ENCODE results near the gene TXNRD1.
A peak's percentile ranks its signal among the peaks of the same experiment; 100 is the strongest.
"Not testable (repeated sequence)": the region's sequence is repeated elsewhere in the genome, so short reads cannot be mapped to it uniquely, and the experiment has no call there.

Gene TXNRD1

DNA sequence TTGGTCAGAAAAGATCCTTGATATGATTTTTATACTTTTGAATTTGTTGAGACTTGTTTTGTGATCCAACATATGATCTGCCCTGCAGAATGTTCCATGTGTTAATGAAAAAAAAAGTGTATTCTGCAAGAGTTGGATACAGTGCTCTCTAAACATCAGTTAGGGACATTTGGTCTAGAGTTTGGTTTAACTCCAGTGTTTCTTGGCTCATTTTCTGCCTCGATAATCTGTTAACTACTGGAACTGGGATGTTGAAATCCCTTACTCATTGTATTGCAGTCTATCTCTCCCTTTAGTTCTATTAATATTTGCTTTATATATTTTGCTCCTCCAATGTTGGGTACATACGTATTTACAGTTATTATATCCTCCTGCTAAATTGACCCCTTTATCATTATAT, 18.3 kb upstream of the TXNRD1 start:
- DNase-seq, result no peak

DNA sequence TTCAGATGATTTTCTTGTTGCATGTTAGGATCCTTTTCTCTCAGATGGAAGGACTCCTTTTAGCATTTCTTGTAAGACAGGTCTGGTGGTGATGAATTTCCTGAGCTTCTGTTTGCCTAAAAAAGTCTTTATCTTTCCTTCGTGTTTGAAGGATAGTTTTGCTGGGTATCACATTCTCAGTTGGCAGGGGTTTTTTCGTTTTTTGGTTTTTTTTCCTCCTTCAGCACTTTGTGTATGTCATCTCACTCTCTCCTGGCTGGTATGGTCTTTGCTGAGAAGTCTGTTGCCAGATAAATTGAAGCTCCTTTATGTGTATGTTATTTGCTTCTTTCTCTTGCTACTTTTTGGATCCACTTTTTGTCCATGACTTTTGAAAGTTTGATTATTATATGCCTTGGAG, 15.6 kb upstream of the TXNRD1 start:
- no peak for DNase-seq

DNA sequence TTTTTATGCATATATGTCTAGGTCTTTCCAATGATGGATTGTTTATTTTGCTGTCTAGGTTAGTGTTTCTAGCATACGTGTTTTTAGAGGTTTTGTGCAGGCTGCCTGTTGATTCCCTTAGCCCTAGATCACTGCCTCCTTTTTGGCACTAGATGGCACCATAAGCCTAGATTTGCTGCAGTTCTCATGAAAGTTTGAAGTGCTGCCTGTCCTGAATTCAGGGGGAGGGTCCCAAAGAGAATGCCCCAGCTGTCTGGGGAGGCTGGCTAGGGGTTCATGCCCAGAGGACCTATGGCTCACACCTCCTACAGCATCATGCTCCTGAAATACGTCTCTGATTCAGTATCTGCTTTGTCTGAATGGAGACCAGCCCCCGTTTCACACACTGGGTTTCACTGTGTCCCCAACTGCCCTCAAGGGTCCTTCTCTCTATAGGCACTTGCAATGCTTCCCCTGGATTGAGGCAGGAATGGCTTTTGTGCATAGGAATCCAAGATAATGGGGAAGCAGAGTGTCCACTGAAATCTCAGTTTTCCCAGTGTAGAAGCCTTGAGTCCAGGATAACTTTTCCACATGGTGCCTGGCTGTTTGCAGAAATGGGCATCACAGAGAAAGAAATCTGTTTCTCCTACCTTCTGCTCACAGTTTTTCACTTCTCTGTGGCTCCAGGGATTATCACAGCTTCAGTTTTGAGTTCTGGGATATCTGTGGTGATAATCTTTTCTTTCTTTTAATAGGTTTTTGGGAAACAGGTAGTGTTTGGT, 14.2 kb upstream of the TXNRD1 start:
- peak; percentile 7 for DNase-seq

DNA sequence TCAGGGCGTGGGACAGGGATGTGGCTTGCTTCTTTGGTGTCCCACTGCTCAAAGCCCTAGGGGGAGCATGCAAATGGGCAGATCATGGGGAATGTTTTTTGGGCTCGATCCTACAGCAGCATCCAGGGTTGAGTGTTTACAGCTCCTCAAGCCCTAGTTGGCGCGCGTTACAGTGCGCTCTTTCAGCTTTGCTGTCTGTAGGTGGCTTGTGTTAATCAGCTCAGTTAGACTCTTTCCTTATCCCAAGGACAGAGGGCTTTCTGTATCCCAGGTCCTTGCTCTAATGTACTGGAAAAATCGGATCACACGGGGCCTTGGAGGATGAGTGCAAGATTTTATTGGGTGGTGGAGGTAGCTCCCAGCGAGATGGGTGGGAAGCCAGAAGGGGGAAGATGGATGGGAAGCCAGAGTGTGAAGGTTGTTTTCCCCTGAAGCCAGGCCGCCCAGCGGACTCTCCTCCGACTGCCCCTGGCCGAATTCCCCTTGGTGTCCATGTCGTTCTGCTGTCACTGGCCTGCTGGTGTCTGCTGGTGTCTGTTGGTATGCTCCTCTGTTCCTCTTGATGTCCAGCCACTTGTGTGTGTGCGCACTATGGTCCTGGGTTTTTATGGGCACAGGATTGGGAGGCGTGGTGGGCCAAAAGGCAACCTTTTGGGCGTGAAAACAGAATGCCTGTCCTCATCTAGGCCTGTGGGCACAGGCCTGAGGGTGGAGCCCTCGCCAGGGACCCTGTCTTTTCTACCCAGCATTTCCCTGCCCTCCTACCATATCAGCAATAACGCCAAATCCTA, 10.7 kb upstream of the TXNRD1 start:
- DNase-seq, result no peak

DNA sequence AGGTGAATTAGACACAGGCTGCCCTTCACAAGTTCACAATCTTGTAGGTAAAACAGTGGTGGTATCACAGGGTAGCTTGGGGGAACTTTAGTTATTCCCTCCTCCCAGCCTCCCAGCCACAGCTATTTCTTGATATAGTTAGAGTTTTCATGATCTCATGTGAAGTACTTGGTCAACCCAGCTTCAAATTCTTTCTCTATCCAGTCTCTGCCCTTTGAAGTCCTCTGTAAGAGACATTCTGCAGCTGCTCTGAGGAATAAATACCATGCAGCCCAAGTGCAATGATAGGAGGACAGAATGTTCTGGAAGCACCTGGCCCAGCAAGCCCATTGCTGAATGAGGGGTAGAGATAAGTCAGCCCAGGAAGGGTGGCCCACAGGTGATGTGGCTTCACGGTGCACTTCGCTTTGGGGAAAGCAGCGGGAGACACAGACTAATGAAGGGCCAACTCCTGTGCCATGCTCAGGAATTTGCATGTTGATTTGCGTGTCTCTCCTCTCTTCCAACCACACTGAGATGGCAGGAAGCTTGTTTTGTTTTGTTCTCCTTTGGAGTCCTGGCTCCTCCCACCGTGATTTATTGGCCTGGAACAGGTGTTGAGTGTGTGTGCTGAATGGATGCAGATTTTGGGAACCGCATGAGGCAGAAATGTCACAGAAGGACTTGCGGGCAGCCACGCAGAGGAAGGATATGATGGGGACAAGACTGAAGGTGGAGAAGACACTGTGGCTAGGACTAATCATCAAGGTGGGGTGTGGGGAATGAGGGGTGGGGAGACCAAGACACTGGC, 8.0 kb upstream of the TXNRD1 start:
- DNase-seq, result no peak

DNA sequence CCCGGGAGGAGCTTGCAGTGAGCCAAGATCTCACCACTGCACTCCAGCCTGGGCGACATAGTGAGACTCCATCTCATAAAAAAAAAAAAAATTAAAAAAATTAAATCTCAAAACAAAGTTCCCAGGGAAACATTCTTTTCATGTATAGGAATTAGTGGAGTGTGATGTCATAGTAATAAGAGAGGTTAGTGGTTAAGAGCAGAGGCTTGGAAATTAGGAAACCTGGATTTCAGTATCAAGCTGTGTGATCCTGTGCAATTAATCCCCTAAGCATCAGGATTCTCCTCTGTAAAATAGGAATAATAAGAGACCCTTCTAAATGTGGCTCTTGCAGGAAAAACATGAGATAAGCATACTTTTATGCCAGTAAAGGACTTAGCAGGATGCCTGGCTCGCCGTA, 3.1 kb upstream of the TXNRD1 start:
- DNase-seq, result no peak

DNA sequence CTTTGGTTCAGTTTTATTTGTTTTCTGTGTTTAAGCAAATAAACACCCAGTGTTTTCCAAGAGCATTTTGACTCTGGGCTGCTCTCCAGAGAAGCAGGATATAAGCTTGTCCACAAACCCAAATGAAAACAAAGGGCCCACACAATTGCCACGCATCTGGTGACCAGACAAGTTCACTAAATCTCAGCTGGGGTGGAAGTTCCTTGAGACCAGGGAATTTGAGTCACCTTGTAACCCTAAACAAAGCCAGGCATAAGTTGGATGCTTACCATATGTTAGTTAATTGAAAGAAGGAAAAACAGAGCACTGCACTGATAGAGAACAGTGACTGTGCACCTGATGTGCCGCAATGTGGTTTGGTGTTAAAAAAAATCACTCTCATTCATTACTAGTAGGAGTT, 1.6 kb upstream of the TXNRD1 start:
- DNase-seq, result no peak

DNA sequence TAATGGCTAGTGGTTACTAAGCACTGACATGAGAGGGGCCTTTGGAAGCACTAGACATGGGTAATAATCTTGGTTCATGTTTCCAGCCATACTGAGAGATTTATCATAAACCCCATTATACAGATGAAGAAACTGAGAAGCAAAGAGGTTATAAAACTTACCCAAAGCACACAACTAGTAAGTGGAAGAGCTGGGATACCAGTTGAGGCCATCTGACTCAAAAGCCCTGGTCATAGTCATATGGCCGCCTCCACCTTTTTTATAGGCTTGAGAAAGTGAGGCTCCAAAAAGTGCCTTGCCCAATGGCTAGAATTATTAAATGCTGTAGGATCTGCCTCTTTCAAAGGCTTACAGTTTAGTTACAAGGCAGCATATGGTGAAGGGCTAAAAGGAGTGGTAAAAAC, 944 bp downstream of the TXNRD1 start:
- DNase-seq, result no peak

DNA sequence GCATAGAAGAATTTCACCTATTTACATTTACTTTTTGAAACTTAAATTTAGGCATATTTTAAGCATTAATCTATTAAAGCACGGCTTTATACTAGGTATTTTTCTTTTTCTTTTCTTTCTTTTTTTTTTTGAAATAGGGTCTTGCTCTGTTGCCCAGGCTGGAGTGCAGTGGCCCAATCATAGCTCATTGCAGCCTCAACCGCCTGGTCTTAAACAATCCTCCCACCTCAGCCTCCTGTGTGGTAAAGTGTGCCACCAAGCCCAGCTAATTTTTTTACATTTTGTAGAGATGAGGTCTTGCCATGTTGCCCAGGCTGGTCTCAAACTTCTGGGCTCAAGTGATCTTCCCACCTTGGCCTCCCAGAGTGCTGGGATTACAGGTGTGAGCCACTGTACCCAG, 2.9 kb downstream of the TXNRD1 start:
- DNase-seq, result not testable (repeated sequence)

DNA sequence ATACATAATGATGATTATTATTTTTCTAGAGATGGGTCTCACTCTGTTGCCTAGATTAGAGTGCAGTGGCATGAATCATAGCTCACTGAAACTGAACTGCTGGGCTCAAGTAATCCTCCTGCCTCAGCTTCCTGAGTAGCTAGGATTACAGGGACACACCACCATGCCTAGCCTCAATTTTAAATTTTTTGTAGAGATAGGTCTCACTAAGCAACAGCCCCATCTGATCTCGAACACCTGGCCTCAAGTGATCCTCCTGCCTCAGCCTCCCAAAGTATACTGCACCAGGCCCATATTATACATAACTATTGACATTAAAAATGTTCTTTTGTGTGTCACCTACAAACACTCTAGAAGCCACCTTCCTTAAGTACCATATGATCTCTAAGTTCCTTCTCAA, 3.4 kb downstream of the TXNRD1 start:
- DNase-seq, result no peak

DNA sequence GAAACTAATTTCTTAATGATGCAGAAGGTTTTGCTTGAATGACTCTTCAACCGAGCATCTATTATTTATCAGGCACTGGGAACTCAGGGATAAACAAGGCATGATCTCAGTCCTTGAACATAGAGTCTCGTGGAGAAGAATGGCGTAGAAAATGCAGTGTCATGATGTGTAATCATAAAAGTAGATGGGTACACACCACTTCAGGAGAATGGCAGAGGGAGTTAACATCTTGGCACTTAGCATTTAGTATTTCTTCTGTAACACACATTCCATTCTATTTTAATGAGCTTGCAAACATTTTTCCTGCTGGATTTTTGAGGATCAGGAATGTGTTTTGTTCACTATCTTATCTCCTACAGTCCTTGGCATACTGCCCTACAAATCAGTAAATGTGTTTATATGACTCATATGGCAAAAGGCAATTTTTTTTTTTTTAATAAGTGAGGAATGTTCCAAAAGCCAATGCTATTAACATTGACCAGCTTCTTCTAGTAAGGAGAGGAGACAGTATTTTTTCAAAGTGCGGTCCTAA, 3.8 kb downstream of the TXNRD1 start:
- peak; percentile 33 for DNase-seq

DNA sequence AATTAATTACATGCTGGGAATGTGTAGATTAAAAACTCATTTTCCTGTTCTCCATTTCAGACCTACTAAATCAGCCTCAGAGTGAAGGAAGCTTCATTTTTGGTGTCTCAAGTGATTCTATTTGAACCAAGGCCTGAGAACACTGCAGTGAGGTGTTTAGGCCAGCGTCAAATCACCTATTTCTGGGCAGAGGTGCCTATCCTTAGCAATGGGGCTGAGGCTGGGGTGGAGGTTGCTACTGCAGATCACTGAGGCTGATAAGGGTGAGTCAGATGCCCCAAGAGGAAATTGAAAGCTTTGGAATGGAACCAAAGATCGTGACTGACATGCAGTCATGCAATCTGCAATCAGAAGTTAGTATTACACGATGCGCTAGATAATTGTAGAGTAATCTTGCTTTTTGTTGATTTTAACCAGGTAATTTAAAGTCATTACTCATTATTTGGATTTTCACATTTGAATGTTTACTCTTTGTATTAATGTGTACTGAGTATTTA, 4.4 kb downstream of the TXNRD1 start:
- peak; percentile 57 for DNase-seq

DNA sequence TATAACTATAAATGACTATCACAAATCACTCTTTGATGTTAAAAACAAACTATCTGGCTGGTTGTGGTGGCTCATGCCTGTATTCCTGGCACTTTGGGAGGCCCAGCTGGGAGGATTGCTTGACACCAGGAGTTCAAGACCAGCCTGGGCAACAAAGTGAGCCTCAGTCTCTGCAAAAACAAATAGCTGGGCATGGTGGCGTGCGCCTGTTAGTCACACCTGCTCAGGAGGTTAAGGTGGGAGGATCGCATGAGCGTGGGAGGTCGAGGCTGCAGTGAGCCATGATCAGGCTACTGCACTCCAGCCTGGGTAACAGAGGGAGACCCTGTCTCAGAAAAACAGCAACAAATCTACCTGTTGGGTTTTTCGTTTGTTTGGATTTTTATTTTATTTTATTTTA, 5.4 kb downstream of the TXNRD1 start:
- DNase-seq, result no peak

DNA sequence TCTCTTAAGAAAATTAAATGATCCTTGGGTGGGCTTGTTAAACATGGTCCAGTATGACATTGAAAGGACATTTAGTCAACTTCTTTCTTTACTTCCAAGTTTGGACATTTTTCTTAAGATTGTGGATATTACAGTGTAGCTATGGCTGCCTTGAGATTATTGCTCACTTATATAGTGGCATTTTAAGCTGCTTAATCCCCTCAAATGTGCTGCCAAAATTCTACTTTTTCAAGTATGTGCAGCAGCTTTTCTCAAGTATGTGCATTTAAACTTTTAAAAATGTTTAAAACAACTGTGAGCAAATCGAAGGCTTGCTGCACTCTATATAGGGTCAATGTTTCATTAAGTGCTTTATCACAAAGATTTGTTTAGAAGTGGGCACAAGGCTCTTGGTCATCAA, 7.4 kb downstream of the TXNRD1 start:
- no peak for DNase-seq

DNA sequence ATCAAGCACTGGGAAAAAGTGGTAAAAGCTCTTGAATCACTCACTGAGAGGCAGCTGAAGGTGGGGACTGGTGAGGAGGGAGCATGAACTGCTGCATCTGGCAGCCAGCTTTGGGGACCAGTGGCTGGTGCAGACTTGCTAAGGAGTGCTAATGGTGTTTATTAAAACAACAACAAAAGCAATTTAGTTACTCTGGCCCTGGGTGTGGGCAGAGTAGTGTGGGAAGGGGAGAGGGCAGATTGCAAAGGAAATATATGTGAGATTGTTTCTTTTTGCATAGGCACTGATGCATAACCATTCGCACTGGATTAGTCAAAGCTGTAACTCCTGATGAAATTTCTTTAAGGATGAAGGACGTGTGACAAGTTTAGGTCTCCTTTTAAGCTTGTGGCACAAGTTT, 8.1 kb downstream of the TXNRD1 start:
- no peak for DNase-seq

DNA sequence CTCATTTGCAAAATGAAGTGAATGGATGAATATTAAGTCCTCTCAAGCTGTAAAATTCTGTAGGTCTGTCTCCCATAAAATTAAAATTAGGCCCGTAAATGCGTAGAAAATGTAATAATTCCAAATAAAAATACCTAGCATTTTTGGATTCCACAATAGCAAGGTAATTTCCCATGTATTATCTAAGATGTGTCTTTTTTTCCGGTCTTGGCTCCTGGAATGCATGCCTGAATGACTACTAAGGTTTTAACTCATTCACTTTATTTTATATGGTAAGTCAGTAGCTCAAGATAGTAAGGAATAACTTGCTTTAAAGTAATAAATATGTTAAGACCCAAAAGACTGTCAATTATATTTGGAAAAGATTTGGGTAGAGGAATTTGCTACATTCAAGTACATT, 11.1 kb downstream of the TXNRD1 start:
- no peak for DNase-seq

DNA sequence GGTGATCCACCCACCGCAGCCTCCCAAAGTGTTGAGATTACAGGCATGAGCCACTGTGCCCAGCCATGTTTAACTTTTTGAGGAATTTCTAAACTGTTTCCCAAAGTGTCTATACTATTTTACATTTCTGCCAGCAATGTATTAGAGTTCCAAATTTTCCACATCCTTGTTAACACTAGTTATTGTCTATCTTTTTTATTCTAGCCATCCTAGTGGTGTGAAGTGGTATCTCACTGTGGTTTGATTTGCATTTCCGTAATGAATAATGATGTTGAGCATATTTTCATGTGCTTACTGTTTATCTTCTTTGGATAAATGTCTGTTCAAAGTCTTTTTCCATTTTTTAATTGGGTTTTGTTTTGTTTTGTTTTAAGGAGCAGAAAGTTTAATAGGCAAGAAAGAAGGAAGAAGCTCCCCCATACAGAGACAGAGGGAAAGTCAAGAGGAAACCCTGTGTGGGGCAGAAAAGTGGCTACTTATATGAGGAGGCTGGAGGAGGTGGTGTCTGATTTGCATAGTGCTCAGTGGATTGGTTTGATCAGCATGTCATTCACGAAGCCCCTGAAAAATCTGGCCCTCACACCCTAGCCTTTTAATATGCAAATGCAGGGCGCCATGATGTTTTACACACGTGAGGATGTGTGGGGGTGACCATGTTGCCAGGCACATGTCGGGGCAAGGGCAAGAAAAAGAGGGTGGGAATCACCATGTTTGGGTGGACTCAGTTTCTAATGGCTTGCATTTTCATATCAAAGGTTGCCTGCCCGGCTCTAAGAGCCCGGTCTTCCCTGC, 14.9 kb downstream of the TXNRD1 start:
- DNase-seq, result no peak

DNA sequence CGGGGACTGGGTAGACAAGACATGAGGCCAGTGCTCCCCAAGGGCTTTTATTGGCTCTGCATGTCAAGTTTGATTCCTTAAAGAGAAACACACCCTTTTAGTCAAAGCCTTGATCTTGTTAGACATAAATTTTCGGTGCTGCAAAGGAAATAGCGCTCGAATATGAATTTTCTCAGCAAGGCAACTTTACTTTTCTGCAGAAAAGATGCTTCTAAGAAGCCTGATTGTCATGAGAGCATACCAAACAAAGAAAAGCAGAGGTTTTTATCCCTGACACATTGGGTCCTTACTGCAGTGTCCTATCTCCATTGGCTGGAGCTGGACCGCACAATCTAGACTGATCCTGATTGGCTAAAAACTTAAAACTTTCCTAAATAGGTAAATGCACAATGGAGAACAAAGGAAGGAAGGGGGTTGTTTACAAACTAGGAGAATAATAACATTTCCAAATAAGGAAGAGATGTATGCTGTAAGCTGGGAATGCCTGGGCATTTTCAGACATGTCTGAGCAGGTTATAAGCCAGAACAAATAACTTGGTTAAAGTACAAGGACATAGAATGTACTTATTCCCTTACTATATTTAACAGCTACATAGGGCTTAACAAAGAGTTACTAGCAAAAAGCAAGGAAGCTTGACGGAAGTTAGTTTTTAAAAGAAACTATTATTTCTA, 17.2 kb downstream of the TXNRD1 start:
- no peak for DNase-seq

DNA sequence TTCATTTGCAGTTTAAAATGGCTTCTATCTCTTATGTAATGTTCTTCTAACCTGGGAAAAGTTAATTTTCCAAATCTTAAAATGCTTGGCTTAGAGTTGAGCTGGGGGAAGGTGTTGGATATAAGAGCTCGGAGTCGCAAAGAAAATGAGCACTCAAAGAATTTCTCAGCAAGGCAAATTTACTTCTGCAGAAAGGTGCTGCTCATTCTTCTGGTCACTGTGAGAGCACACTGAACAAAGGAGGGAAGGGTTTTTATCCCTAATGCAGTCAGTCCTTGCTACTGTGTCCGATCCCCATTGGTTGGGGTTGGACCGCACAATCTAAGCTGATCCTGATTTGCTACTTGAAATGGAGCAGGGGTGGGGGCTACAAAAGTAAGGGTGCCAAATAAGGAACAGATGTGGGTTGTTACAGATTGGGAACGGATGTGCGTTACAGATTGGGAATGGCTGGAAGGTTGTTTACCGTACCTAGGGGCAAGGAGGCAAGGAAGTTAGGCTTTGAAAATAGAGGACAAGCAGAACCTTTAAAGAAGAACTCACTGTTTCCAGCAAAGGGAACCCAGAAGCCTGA, 19.4 kb downstream of the TXNRD1 start:
- no peak for DNase-seq

DNA sequence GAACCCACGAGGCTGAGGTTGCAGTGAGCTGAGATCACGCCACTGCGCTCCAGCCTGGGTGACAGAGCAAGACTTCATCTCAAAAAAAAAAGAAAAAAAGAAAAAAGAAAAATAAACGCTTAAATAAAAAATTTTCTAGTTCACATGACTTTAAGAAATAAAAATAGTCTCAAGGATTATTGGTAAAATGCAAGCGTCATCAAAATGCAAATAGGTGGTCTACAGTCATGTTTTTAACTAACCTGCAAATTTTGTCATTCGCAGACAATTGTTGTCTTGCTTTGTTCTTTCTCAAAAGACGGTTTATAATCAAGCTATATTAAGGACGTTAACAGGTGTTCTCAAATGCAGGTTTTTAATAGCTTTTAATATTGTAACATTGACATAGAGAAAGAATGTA, 22.4 kb downstream of the TXNRD1 start:
- DNase-seq, result no peak

DNA sequence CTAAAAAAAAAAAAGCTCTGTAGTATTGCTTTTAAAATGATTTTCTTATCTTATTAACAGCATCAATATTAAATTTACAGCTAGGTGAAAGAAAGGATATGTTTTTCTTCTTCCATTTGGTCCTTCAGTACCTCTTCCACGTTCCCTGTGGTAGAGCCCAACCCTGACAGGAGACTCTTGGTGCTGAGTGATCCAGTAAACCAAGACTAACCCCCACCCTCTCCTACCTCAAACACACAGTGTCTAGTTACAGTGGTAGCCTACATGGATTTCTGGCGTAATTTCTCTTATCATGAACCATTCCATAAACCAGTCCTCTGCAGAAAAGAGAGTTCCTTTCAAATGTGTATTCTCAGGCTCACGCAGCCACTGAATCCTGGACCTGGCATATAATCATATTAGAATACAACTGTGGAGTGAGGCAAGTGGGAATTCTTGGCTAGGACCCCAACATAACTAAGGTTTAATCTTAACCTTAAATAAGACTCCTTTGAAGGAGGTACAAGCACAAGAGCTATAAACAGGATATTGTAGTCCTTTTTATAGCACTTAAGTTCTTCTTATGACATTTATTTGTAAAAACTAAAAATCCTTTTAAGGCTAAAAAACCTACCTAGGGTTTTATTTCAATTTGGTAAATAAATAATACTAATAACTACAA, 27.1 kb downstream of the TXNRD1 start:
- no peak for DNase-seq

Data from GF-D8 (cell line).